Adipocyte (in vitro differentiated cells): ENCODE data around the gene CALM3.
A peak's percentile ranks its signal among the peaks of the same experiment; 100 is the strongest.
"Not testable (repeated sequence)": the region's sequence is repeated elsewhere in the genome, so short reads cannot be mapped to it uniquely, and the experiment has no call there.

Source experiments
- DNase-seq: peaks from one replicate; pipeline ENCODE4 v3.0.0-alpha.2; 2015; ENCODE audit warnings: low read depth
- H3K27me3 ChIP-seq: replicated peaks from 2 replicates; pipeline ENCODE4 v1.7.0; 2013; ENCODE audit warnings: mild to moderate bottlenecking, low read length, moderate library complexity; ENCODE audit not compliant: control insufficient read depth, insufficient read depth
- H3K36me3 ChIP-seq: 2 replicates; pipeline ENCODE4 v1.7.0; 2013; ENCODE audit warnings: low read length, mild to moderate bottlenecking, moderate library complexity; ENCODE audit not compliant: control insufficient read depth, insufficient read depth, severe bottlenecking
- H3K4me1 ChIP-seq: 2 replicates; pipeline ENCODE4 v1.7.0; 2013; ENCODE audit warnings: mild to moderate bottlenecking, low read length, moderate library complexity; ENCODE audit not compliant: control insufficient read depth, insufficient read depth
- H3K4me3 ChIP-seq: 2 replicates; pipeline ENCODE4 v1.7.0; 2013; ENCODE audit warnings: mild to moderate bottlenecking, low read length, moderate library complexity
- H3K9ac ChIP-seq: 2 replicates; pipeline ENCODE4 v1.7.0; 2013; ENCODE audit warnings: mild to moderate bottlenecking, low read length, moderate library complexity
- H3K9me3 ChIP-seq: 2 replicates; pipeline ENCODE4 v1.7.0; 2013; ENCODE audit warnings: mild to moderate bottlenecking, low read length, moderate library complexity; ENCODE audit not compliant: control insufficient read depth

Gene CALM3

DNA sequence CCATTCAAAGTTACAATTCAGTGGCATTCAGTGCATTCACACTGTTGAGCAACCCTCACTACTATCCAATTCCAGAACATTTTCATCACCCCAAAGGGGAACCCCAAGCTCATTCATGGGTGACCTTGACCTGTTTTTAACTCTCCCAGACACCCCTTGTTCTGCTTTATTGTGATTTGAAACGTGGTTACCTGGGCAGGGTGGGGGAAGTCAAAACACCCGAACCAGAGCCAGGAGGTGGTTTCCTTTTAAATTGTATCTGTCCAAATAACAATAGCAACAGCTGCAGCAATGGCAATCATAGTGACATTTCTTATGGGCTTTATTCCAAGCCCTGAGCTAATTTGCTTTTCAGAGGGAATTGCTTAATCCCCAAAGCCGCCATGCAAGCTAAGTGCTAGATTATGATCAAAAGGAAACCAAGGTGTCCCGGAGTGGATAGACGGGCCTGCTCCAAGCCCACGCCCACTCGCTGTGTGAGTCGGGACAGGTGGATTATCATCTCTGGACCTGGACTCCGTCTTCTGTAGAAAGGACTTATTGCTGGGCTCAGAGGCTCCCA is 17.6 kb downstream of the CALM3 start:
- Histone ChIP-seq H3K9ac (no peak overlapping the region), H3K36me3 (no peaks in the 10 kb centered on the region), H3K27me3 (no peaks in the 10 kb centered on the region), H3K4me3 (no peak overlapping the region), H3K9me3 (no peaks in the 10 kb centered on the region), H3K4me1 (peaks cover 39% of the 10 kb centered on the region)
- DNase-seq, result peak; percentile 29

DNA sequence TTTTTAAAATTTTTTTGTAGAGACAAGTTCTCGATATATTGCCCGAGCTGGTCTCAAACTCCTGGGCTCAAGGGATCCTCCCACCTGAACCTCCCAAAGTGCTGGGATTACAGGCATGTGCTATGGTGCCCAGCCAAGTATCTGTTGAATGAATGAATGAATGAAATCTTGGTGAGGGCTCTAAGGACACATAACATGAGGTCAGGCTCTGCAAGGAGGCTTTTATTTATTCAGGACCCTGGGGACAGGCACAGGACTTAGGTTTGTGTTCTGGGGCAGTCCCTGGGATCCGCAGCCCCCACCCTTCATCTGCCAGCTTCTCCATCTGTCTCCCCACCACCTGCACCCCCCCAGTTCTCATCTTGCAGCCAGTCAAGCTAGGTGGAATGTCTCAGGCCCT is 19.1 kb downstream of the CALM3 start:
- peaks cover 45% of the 10 kb centered on the region for H3K4me1 ChIP-seq
- no peak overlapping the region for H3K4me3 ChIP-seq
- no peak overlapping the region for H3K9ac ChIP-seq
- H3K36me3 ChIP-seq, result no peaks in the 10 kb centered on the region
- H3K27me3 ChIP-seq, result no peaks in the 10 kb centered on the region
- DNase-seq, result no peak
- H3K9me3 ChIP-seq, result no peaks in the 10 kb centered on the region

DNA sequence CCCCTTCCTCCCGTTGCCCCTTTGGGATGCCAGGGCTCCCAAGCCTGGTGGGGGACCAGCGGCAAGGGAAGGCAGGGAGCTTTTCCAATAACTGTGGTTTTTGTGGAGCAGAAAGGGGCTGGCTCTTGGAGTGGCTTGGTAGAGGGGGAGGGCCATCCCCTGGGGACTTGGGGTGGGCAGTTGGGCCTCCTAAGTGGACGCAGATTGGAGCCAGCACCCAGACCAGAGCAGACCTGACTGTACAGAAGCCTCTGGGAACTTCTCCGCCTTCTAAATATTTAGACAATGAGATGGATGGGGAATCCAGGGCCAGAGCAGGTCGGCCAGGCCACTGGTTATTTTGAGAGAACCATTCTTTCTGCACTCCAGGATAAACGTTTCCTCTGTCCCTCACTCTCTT is 19.6 kb downstream of the CALM3 start:
- no peaks in the 10 kb centered on the region for H3K36me3 ChIP-seq
- peaks cover 49% of the 10 kb centered on the region for H3K4me1 ChIP-seq
- no peaks in the 10 kb centered on the region for H3K27me3 ChIP-seq
- no peak overlapping the region for H3K9ac ChIP-seq
- peak; percentile 50 for DNase-seq
- H3K9me3 ChIP-seq, result no peaks in the 10 kb centered on the region
- H3K4me3 ChIP-seq, result no peak overlapping the region

DNA sequence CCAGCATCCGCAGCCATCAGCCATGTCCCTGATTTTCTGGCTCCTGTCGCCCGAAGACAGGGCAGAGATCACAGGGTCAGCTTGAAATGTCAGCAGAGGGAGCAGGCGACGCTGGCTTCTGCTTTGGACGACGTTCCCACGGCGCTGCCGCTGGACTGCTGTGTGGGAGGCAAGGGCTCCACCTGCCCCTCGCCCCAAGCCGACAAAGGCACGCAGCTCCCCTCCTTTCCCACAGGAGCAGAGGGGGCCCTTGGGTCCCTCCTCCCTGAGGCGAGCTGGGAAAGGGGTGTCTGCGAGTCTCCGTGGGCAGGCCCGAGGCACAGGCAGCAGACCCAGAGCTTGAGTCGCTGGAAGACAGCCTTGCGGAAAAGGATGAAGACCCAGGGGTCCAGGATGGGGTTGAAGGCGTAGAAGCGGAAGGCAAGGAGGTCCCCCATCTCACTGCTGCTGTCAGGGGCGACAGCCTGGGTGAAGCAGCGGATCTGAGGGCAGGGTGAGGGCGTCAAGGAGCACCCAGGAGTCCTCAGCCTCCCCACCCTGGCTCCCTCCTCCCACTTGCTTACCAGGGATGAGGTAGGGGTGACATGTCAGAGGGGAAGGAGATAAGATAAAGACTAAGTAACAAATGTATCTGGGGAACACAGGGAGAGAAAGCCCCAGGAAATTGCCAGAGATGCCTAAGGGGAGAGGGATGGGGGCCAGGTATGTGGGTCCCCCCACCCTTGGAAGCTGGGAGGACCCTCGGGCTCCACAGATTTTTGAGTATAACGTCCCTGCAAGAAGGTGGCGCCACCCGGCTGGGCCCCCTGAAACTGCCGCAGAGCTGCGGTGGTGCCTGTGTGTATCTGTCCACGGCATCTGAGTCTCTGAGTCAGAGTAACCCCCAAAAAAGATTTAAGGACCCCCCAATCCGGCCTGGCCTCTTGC is 20.3 kb downstream of the CALM3 start:
- H3K4me3 ChIP-seq, result no peak overlapping the region
- H3K27me3 ChIP-seq, result no peaks in the 10 kb centered on the region
- H3K9me3 ChIP-seq, result no peaks in the 10 kb centered on the region
- no peaks in the 10 kb centered on the region for H3K36me3 ChIP-seq
- no peak for DNase-seq
- peak overlapping the region; percentile 33 for H3K9ac ChIP-seq
- peaks cover 54% of the 10 kb centered on the region for H3K4me1 ChIP-seq

DNA sequence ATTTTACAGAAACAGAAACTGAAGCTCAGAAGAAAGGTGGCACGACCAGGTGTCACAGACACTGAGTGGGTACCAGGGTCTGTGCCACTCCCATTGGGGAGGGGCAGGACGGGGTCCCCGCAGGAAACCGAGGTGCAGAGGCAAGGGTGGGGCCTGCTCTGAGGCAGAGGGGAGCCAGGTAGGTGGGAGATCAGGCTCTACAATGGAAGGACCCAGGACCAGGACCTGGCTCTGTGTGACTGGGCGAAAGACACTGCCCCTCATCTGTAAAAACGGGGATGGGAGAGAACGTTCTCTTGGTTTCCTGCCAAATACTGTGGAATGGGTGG is 21.0 kb downstream of the CALM3 start:
- Histone ChIP-seq H3K27me3 (no peaks in the 10 kb centered on the region), H3K36me3 (no peaks in the 10 kb centered on the region), H3K9ac (peak overlapping the region; percentile 32), H3K4me1 (peaks cover 48% of the 10 kb centered on the region), H3K4me3 (no peak overlapping the region), H3K9me3 (no peaks in the 10 kb centered on the region)
- no peak for DNase-seq

DNA sequence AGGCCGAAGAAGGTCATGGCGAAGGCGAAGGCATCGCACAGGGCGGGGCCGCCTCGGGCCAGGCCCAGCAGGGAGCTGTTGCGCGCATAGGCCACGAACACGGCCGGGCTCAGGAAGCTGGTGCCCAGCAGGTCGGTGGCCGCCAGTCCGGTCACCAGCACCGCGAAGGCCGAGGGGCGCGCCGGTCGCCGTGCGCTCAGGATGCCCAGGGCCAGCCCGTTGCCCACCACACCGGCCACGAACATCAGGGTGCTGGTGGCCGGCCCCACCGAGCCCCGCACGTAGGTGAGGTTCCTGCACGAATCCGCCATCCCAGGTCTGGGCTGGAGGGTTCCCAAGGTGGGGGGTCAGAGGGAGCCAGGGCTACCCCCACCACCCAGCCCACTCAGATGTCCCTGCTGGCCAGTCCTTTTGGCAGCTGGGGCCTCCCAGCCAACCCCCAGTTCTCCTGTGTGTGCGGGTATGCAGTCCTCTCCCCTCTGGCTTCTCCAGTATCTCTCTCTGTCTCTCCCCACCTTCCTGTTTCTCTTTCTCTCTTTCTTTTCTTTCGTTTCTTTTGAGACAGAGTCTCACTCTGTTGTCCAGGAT is 22.9 kb downstream of the CALM3 start:
- peak overlapping the region; percentile 74 for H3K4me3 ChIP-seq
- H3K4me1 ChIP-seq, result peaks cover 39% of the 10 kb centered on the region
- no peaks in the 10 kb centered on the region for H3K27me3 ChIP-seq
- DNase-seq, result no peak
- H3K9ac ChIP-seq, result peak overlapping the region; percentile 22
- no peaks in the 10 kb centered on the region for H3K36me3 ChIP-seq
- no peaks in the 10 kb centered on the region for H3K9me3 ChIP-seq

DNA sequence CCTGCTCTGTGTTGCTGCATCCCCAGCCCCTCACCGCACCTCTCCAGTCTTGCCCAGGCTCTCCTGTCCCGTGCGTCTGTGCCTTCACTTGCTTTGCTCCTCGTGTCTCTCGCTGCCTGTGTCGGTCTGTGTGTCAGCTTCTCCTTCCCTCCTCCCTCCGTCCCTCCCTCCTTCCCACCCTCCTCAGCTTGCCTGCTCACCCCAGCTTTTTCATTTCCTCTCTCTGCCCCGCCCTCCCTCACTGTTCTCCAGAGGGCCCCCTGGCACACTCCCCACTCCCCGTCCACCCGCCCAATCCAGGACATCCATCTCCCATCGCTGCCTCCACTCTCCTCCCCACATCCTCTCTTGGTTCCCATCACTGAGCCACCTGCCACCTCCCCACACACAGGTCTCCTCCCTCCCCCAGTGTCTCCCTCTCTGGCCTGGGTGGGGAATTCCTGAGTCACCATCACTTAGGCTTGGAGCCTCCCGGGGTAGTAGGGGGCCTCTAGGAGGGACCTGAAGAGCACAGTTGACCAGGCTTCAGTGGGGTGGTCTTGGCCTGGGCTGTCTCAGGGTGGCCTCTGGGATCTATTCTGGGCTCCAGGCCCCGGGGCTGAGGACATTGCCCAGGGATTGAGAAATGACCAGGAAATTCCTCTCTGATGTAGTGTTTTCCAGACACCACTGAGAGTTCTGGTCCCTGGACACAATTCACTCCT is 24.0 kb downstream of the CALM3 start, which contains the start of gene PTGIR:
Gene PTGIR (minus strand): TSS at position 132 of the 704 bp plus-strand sequence. CDS start 864 bp downstream, outside the sequence.
- no peaks in the 10 kb centered on the region for H3K9me3 ChIP-seq
- DNase-seq, result peak; percentile 88
- peak within 1 kb of the TSS; percentile 79 for H3K9ac ChIP-seq
- no peaks in the 10 kb centered on the region for H3K36me3 ChIP-seq
- H3K4me1 ChIP-seq, result peaks cover 32% of the 10 kb centered on the region
- peak within 1 kb of the TSS; percentile 74 for H3K4me3 ChIP-seq
- H3K27me3 ChIP-seq, result no peaks in the 10 kb centered on the region

DNA sequence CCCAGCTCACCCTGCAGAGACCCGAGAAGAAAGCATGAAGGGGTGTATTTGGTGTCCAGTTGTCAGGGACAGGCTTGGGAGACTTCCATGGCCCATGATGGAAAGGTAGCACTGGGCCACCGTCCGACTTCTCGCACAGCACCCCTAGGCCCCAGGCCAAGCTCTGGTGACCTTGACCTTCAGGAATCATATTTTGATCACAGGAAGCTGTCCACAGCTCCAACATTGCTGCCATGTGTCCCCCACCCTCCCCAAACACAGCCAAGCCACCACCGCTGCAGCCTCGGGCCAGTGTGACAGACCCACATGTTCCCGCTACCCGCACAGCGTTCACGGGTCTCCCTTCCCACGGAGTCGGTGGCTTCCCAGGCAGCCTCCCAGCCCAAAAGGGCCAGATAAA is 24.6 kb downstream of the CALM3 start:
- H3K9ac ChIP-seq, result peak overlapping the region; percentile 22
- no peak for DNase-seq
- no peak overlapping the region for H3K4me3 ChIP-seq
- H3K9me3 ChIP-seq, result no peaks in the 10 kb centered on the region
- peaks cover 29% of the 10 kb centered on the region for H3K4me1 ChIP-seq
- H3K27me3 ChIP-seq, result no peaks in the 10 kb centered on the region
- H3K36me3 ChIP-seq, result no peaks in the 10 kb centered on the region

DNA sequence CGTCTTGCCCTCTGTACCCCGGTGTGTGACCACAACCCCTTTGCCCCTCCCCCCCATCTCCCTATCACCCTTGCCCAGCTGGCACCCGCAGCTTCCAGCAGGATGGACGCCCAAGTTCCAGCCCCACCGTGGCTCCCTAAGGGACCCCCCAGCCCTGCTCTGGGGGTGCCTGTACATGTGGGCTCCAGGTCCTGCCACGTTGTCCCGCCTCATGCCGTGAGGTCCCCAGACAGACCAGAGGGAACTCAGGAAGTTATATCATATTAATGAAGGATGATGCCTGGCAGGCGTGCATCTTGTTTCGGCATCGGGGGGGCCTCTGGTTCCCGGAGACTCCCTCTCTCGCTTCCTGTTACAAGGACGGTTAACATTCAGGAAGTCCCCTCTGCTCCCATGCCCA is 25.3 kb downstream of the CALM3 start:
- no peaks in the 10 kb centered on the region for H3K9me3 ChIP-seq
- H3K27me3 ChIP-seq, result no peaks in the 10 kb centered on the region
- DNase-seq, result no peak
- H3K9ac ChIP-seq, result no peak overlapping the region
- H3K4me1 ChIP-seq, result peaks cover 30% of the 10 kb centered on the region
- no peaks in the 10 kb centered on the region for H3K36me3 ChIP-seq
- no peak overlapping the region for H3K4me3 ChIP-seq

DNA sequence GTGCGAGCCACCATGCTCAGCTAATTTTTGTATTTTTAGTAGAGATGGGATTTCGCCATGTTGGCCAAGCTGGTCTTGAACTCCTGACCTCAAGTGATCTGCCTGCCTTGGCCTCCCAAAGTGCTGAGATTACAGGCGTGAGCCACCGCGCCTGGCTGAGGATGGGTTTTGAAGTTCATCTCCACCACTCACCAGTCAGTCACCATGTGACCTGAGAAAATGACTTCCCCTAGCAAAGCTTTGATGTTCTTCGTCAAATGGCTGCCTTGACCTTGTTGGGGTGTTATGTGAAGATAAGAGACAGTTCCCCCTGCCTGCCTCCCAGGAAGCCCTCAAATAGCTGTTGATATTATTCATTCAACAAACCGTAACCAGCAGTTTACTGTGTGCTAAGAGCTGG is 27.8 kb downstream of the CALM3 start:
- DNase-seq, H3K4me3 ChIP-seq, H3K27me3 ChIP-seq, H3K9ac ChIP-seq, H3K36me3 ChIP-seq, H3K9me3 ChIP-seq: not testable (repeated sequence)
- H3K4me1 ChIP-seq, result peaks cover 30% of the 10 kb centered on the region

DNA sequence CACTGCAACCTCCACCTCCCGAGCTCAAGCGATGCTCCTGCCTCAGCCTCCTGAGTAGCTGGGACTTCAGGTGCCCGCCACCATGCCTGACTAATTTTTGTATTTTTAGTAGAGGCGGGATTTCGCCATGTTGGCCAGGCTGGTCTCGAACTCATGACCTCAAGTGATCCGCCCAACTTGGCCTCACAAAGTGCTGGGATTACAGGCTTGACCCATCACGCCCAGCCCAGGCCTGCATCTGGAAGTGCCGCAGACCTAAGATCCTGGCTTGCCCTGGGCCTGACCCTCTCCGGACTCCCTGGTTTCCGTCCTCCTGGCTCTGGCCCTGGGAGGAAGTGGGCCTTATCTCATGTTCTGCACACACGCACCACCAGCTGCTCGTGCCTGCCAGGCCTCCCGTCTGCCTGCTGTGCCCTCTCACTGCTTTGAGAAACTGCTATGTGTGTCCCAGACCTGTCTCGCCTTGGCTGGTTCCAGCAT is 28.5 kb downstream of the CALM3 start:
- no peak for DNase-seq
- Histone ChIP-seq H3K4me1 (peaks cover 30% of the 10 kb centered on the region), H3K9me3 (no peaks in the 10 kb centered on the region), H3K9ac (no peak overlapping the region), H3K4me3 (no peak overlapping the region), H3K36me3 (no peaks in the 10 kb centered on the region), H3K27me3 (peaks cover 8% of the 10 kb centered on the region)
